Embryonic facial prominence (tissue), 1 donor: ENCODE data around the gene SCN2B.

ENCODE experiments used
- DNase-seq: peaks from one replicate; pipeline ENCODE4 v3.0.0-alpha.2; 2016; ENCODE audit errors: extremely low spot score

The SCN2B gene

GRCh38 chr11:118175993-118176777 lies at the start of gene SCN2B:
Gene SCN2B (minus strand): TSS chr11:118176639. CDS start chr11:118176431, 208 bp downstream.
- peak; percentile 65 for DNase-seq

- DNase-seq: no peak
Observed at GRCh38 chr11:118224511-118225188, 48.2 kb upstream of the SCN2B start, which contains the start of gene JAML. Gene JAML (minus strand): TSS chr11:118225011. CDS start chr11:118214866, 10,145 bp downstream.

GRCh38 chr11:118223992-118224391 lies 47.6 kb upstream of the SCN2B start:
- no peak for DNase-seq

- no peak for DNase-seq
Observed at GRCh38 chr11:118223570-118223969, 47.1 kb upstream of the SCN2B start.

GRCh38 chr11:118222437-118222836 lies 46.0 kb upstream of the SCN2B start:
- DNase-seq: no peak

GRCh38 chr11:118221419-118221818 lies 45.0 kb upstream of the SCN2B start:
- no peak for DNase-seq

GRCh38 chr11:118219732-118220131 lies 43.3 kb upstream of the SCN2B start:
- DNase-seq: no peak

GRCh38 chr11:118219244-118219643 lies 42.8 kb upstream of the SCN2B start:
- no peak for DNase-seq

- DNase-seq: no peak
Observed at GRCh38 chr11:118217575-118217974, 41.1 kb upstream of the SCN2B start.

- DNase-seq: no peak
Observed at GRCh38 chr11:118216621-118217481, 40.4 kb upstream of the SCN2B start.

GRCh38 chr11:118215765-118216164 lies 39.3 kb upstream of the SCN2B start:
- DNase-seq: no peak

- no peak for DNase-seq
Observed at GRCh38 chr11:118215262-118215661, 38.8 kb upstream of the SCN2B start.

- no peak for DNase-seq
Observed at GRCh38 chr11:118214210-118214914, 37.9 kb upstream of the SCN2B start.

GRCh38 chr11:118213781-118214180 lies 37.3 kb upstream of the SCN2B start:
- DNase-seq: no peak

- DNase-seq: no peak
Observed at GRCh38 chr11:118213201-118213600, 36.8 kb upstream of the SCN2B start.

- no peak for DNase-seq
Observed at GRCh38 chr11:118212781-118213191, 36.3 kb upstream of the SCN2B start.

- no peak for DNase-seq
Observed at GRCh38 chr11:118212131-118212725, 35.8 kb upstream of the SCN2B start.

GRCh38 chr11:118211006-118211405 lies 34.6 kb upstream of the SCN2B start:
- DNase-seq: no peak

- no peak for DNase-seq
Observed at GRCh38 chr11:118210323-118210722, 33.9 kb upstream of the SCN2B start.

- no peak for DNase-seq
Observed at GRCh38 chr11:118209033-118209432, 32.6 kb upstream of the SCN2B start.

GRCh38 chr11:118207079-118207478 lies 30.6 kb upstream of the SCN2B start:
- no peak for DNase-seq
